Keratinocyte (primary cell): ENCODE data around the gene ITGA3. TPM values are rescaled to one million over a fixed set of nuclear protein-coding genes. Genes with fewer than 3 reads are reported as not detected.

Source experiments
- DNase-seq: peaks from one replicate; pipeline ENCODE4 v3.0.0-alpha.2; 2011; ENCODE audit warnings: low read depth, missing footprints, low spot score
- FAIRE-seq: peaks from 2 replicates; lab custom pipeline; 2011; peaks lifted over from hg19 to GRCh38; lab: Jason Lieb, UNC
- H2AFZ ChIP-seq: 2 replicates; pipeline ENCODE4 v1.6.0; 2012; ENCODE audit warnings: low read length, control low read depth, inconsistent platforms; ENCODE audit not compliant: control insufficient read depth
- H3K27ac ChIP-seq: 2 replicates; pipeline ENCODE4 v1.5.1; 2011; ENCODE audit warnings: low read length; ENCODE audit not compliant: control insufficient read depth, insufficient read depth
- H3K27me3 ChIP-seq: 3 replicates; pipeline ENCODE4 v1.6.0; 2011; ENCODE audit warnings: low read length; ENCODE audit not compliant: control insufficient read depth, insufficient read depth; ENCODE audit errors: extremely low read depth
- H3K36me3 ChIP-seq, 2 experiments: 2 replicates in 1 of 2; 3 replicates in 1 of 2; pipeline ENCODE4 v1.5.1; 2011; ENCODE audit warnings: low read length in 2 of 2, mild to moderate bottlenecking in 1 of 2; ENCODE audit not compliant: control insufficient read depth in 2 of 2, insufficient read depth in 2 of 2; ENCODE audit errors: extremely low read depth in 1 of 2
- H3K4me1 ChIP-seq: 3 replicates; pipeline ENCODE4 v1.5.1; 2011; ENCODE audit warnings: low read length; ENCODE audit not compliant: control insufficient read depth, insufficient read depth; ENCODE audit errors: extremely low read depth
- H3K4me2 ChIP-seq: 3 replicates; pipeline ENCODE4 v1.6.0; 2011; ENCODE audit warnings: low read depth, low read length; ENCODE audit not compliant: control insufficient read depth, insufficient read depth; ENCODE audit errors: extremely low read depth
- H3K4me3 ChIP-seq, 3 experiments: fragments of 200-600 bp in 1 of 3; sonication (generic) in 1 of 3; 2 replicates in 2 of 3; 3 replicates in 1 of 3; pipeline ENCODE4 v1.5.1; 2011 to 2016; ENCODE audit warnings: low read length in 3 of 3, mild to moderate bottlenecking in 3 of 3, control low read depth in 2 of 3, inconsistent platforms in 1 of 3, low read depth in 1 of 3, mixed read lengths in 1 of 3, mixed run types in 1 of 3, moderate library complexity in 1 of 3; ENCODE audit not compliant: control insufficient read depth in 2 of 3, insufficient read depth in 2 of 3; ENCODE audit errors: extremely low read depth in 1 of 3
- H3K79me2 ChIP-seq: 2 replicates; pipeline ENCODE4 v1.6.0; 2012; ENCODE audit warnings: low read length; ENCODE audit not compliant: control insufficient read depth, insufficient read depth
- H3K9ac ChIP-seq: 3 replicates; pipeline ENCODE4 v1.6.0; 2011; ENCODE audit warnings: low read length; ENCODE audit not compliant: control insufficient read depth, insufficient read depth; ENCODE audit errors: extremely low read depth
- H3K9me1 ChIP-seq: 3 replicates; pipeline ENCODE4 v1.6.0; 2011; ENCODE audit warnings: low read length; ENCODE audit not compliant: control insufficient read depth, insufficient read depth; ENCODE audit errors: extremely low read depth
- H3K9me3 ChIP-seq: 2 replicates; pipeline ENCODE4 v1.5.1; 2012; ENCODE audit warnings: low read depth, low read length; ENCODE audit not compliant: control insufficient read depth
- H4K20me1 ChIP-seq: 3 replicates; pipeline ENCODE4 v1.6.0; 2011; ENCODE audit warnings: low read length; ENCODE audit not compliant: control insufficient read depth, insufficient read depth; ENCODE audit errors: extremely low read depth
- EZH2 ChIP-seq: IDR thresholded peaks from one replicate; pipeline ENCODE4 v1.6.1; 2012; ENCODE audit warnings: inconsistent platforms, mild to moderate bottlenecking, low read length, moderate library complexity
- dilution Hi-C: fragments of 300-500 bp; cut with MboI; formaldehyde crosslinking; loops from one replicate; pipeline ENCODE4 v1.7.0; 2020; ENCODE audit warnings: low sequenced_read_pairs; ENCODE audit not compliant: extremely low pct_ligation_motif_present
- polyA plus RNA-seq, 5 experiments: library from polyadenylated mRNA; depleted of rRNA in 3 of 5; stranded (reverse) in 3 of 5; stranded (forward) in 1 of 5; unstranded in 1 of 5; fragments of >200 nt; gene quantifications; 1 replicate in 1 of 5; 2 replicates in 3 of 5; 3 replicates in 1 of 5; pipeline versions ENCODE4 v1.2.1 to v1.2.3, GENCODE V29; 2011 to 2012; ENCODE audit warnings: missing spikeins in 2 of 5, low read depth in 1 of 5, low replicate concordance in 1 of 5
- TF ChIP-seq, protein P1 (sequence below), 3 experiments: IDR thresholded peaks in 1 of 3; conservative IDR thresholded peaks in 1 of 3; optimal IDR thresholded peaks in 1 of 3; 2 replicates in 2 of 3; 3 replicates in 1 of 3; pipeline versions ENCODE3 to v1.5.1; 2011; ENCODE audit warnings: low read length in 3 of 3, mild to moderate bottlenecking in 3 of 3, moderate library complexity in 2 of 3, control low read depth in 1 of 3, inconsistent platforms in 1 of 3; ENCODE audit not compliant: insufficient read depth in 2 of 3; ENCODE audit errors: extremely low read depth in 1 of 3

ITGA3 gene
- polyA plus RNA-seq, 1 donor (not counting 4 experiments of a cell fraction or from before 2014, with no cell fraction given): 427 TPM

DNA sequence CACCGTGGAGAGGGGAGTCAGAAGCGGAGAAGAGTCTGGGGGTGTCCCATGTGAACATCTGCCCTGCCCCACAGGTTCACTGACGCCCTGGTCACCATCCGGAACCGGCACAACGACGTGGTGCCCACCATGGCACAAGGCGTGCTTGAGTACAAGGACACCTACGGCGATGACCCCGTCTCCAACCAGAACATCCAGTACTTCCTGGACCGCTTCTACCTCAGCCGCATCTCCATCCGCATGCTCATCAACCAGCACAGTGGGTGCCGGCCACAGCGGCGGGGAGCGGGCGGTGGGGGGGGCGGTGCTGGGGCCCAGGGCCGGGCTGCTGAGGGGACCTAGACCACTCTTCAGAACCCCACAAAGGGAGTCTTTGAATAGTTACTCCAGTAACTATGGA, 49.9 kb downstream of the ITGA3 start:
- H3K9me3 ChIP-seq: no peaks in the 10 kb centered on the region
- no peak overlapping the region for H2AFZ ChIP-seq
- H3K4me1 ChIP-seq: peaks cover 33% of the 10 kb centered on the region
- TF ChIP-seq, protein P1, sequence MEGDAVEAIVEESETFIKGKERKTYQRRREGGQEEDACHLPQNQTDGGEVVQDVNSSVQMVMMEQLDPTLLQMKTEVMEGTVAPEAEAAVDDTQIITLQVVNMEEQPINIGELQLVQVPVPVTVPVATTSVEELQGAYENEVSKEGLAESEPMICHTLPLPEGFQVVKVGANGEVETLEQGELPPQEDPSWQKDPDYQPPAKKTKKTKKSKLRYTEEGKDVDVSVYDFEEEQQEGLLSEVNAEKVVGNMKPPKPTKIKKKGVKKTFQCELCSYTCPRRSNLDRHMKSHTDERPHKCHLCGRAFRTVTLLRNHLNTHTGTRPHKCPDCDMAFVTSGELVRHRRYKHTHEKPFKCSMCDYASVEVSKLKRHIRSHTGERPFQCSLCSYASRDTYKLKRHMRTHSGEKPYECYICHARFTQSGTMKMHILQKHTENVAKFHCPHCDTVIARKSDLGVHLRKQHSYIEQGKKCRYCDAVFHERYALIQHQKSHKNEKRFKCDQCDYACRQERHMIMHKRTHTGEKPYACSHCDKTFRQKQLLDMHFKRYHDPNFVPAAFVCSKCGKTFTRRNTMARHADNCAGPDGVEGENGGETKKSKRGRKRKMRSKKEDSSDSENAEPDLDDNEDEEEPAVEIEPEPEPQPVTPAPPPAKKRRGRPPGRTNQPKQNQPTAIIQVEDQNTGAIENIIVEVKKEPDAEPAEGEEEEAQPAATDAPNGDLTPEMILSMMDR (optimal IDR thresholded peaks at IDR 0.05 in 1 of 3, IDR thresholded peaks at IDR 0.05 in 1 of 3, conservative IDR thresholded peaks at IDR 0.05 in 1 of 3; ENCODE audit: extremely low read depth in 1 of 3, insufficient read depth in 2 of 3, low read length in 3 of 3): no peak
- no peak for TF ChIP-seq EZH2
- no peak for FAIRE-seq
- no peak overlapping the region for H3K4me2 ChIP-seq
- no peaks in the 10 kb centered on the region for H4K20me1 ChIP-seq
- no peak for DNase-seq
- H3K36me3 ChIP-seq: peaks cover 0 to 2% of the 10 kb centered on the region in 2 experiments
- no peaks in the 10 kb centered on the region for H3K79me2 ChIP-seq
- H3K9me1 ChIP-seq: no peaks in the 10 kb centered on the region
- H3K9ac ChIP-seq: no peak overlapping the region
- dilution Hi-C loops: no loop called here
- no peak overlapping the region for H3K4me3 ChIP-seq
- H3K27me3 ChIP-seq: no peaks in the 10 kb centered on the region
- H3K27ac ChIP-seq: no peak overlapping the region

DNA sequence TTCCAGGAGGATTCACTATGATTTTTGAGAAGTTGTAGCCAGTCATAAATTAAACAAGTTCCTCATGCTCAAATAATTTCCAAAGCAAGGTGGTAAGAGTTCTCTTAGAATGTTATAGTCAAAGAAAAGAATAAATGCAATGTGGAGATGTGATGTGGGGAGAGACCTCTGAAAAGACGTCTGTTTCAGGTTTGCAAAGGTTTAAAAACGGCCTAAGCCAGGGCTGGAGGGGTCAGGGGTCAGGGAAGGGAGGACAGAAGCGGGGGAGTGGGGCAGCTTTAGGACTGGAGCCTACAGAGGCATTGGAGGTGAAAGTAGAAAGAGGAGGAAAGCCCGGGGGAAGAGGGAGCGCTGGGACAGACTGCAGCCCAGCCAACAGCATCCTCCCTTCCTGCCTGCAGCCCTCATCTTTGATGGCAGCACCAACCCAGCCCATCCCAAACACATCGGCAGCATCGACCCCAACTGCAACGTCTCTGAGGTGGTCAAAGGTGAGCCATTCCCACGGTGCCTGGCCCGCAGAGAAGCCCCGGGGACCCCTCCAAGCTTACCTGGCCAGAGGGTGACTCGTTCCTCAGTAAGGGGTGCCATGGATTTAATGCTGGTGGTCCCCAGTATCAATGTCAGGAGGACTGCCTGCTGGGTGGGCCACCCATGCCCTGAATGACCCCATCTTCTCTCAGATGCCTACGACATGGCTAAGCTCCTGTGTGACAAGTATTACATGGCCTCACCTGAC, 50.7 kb downstream of the ITGA3 start:
- H3K36me3 ChIP-seq: peaks cover 0 to 2% of the 10 kb centered on the region in 2 experiments
- no peak for TF ChIP-seq EZH2
- TF ChIP-seq, protein P1 (optimal IDR thresholded peaks at IDR 0.05 in 1 of 3, IDR thresholded peaks at IDR 0.05 in 1 of 3, conservative IDR thresholded peaks at IDR 0.05 in 1 of 3; ENCODE audit: extremely low read depth in 1 of 3, insufficient read depth in 2 of 3, low read length in 3 of 3): no peak
- H3K27me3 ChIP-seq: no peaks in the 10 kb centered on the region
- H4K20me1 ChIP-seq: no peaks in the 10 kb centered on the region
- H3K79me2 ChIP-seq: no peaks in the 10 kb centered on the region
- no peaks in the 10 kb centered on the region for H3K9me1 ChIP-seq
- H3K4me1 ChIP-seq: peaks cover 26% of the 10 kb centered on the region
- no peak overlapping the region for H3K9ac ChIP-seq
- no peak overlapping the region for H3K4me2 ChIP-seq
- DNase-seq (no peak), FAIRE-seq (no peak)
- no peak overlapping the region for H2AFZ ChIP-seq
- dilution Hi-C loops: no loop called here
- H3K9me3 ChIP-seq: no peaks in the 10 kb centered on the region
- H3K27ac ChIP-seq: no peak overlapping the region
- H3K4me3 ChIP-seq: no peak overlapping the region
